H9 (cell line): ENCODE measurements around the gene ANGEL1. TPM values are rescaled to one million over a fixed set of nuclear protein-coding genes. Genes with fewer than 3 reads are reported as not detected.

Experiments
- DNase-seq: peaks from one replicate; pipeline ENCODE4 v3.0.0-alpha.2; 2017
- H2AFZ ChIP-seq: one replicate; pipeline ENCODE4 v1.6.1; 2013; ENCODE audit warnings: mild to moderate bottlenecking, low read length, control low read depth, moderate library complexity
- H2AK5ac ChIP-seq: 2 replicates; pipeline ENCODE4 v1.6.1; 2013; ENCODE audit warnings: low read length, control low read depth, mixed read lengths; ENCODE audit not compliant: insufficient read length
- H2BK120ac ChIP-seq: one replicate; pipeline ENCODE4 v1.6.1; 2013; ENCODE audit warnings: low read depth, mild to moderate bottlenecking, low read length, control low read depth, inconsistent platforms; ENCODE audit not compliant: poor library complexity, severe bottlenecking
- H2BK12ac ChIP-seq: 2 replicates; pipeline ENCODE4 v1.6.1; 2013; ENCODE audit warnings: low read length, control low read depth, mixed read lengths, low read depth; ENCODE audit not compliant: insufficient read length
- H2BK15ac ChIP-seq: 2 replicates; pipeline ENCODE4 v1.6.1; 2013; ENCODE audit warnings: low read depth, low read length, control low read depth
- H2BK20ac ChIP-seq: one replicate; pipeline ENCODE4 v1.6.1; 2013; ENCODE audit warnings: low read depth, mild to moderate bottlenecking, low read length, control low read depth, inconsistent platforms; ENCODE audit not compliant: poor library complexity, severe bottlenecking
- H2BK5ac ChIP-seq: 2 replicates; pipeline ENCODE4 v1.6.1; 2013; ENCODE audit warnings: low read length, control low read depth, mixed read lengths; ENCODE audit not compliant: insufficient read length
- H3K14ac ChIP-seq: 2 replicates; pipeline ENCODE4 v1.6.1; 2013; ENCODE audit warnings: low read length, control low read depth; ENCODE audit not compliant: insufficient read depth
- H3K18ac ChIP-seq: 2 replicates; pipeline ENCODE4 v1.6.1; 2013; ENCODE audit warnings: low read depth, mild to moderate bottlenecking, mixed read lengths, low read length, control low read depth; ENCODE audit not compliant: insufficient read length
- H3K23ac ChIP-seq: 2 replicates; pipeline ENCODE4 v1.6.1; 2013; ENCODE audit warnings: low read length, control low read depth, mixed read lengths, low read depth; ENCODE audit not compliant: insufficient read length
- H3K23me2 ChIP-seq: 2 replicates; pipeline ENCODE4 v1.6.1; 2013; ENCODE audit warnings: low read depth, mild to moderate bottlenecking, mixed read lengths, low read length, control low read depth; ENCODE audit not compliant: insufficient read length, poor library complexity, severe bottlenecking
- H3K27ac ChIP-seq: 2 replicates; pipeline ENCODE4 v1.5.1; 2013; ENCODE audit warnings: low read length, control low read depth, mixed read lengths, low read depth; ENCODE audit not compliant: insufficient read length
- H3K27me3 ChIP-seq: 2 replicates; pipeline ENCODE4 v1.6.1; 2013; ENCODE audit warnings: low read length, control low read depth, inconsistent platforms; ENCODE audit not compliant: insufficient read depth
- H3K4ac ChIP-seq: 2 replicates; pipeline ENCODE4 v1.6.1; 2013; ENCODE audit warnings: low read depth, mild to moderate bottlenecking, control low read depth, inconsistent platforms, low read length, moderate library complexity
- H3K4me1 ChIP-seq: 2 replicates; pipeline ENCODE4 v1.6.1; 2013; ENCODE audit warnings: low read length, control low read depth, inconsistent platforms; ENCODE audit not compliant: insufficient read depth
- H3K4me2 ChIP-seq: 2 replicates; pipeline ENCODE4 v1.6.1; 2013; ENCODE audit warnings: low read length, control low read depth, mixed read lengths; ENCODE audit not compliant: insufficient read length, insufficient read depth
- H3K56ac ChIP-seq: 2 replicates; pipeline ENCODE4 v1.6.1; 2013; ENCODE audit warnings: low read depth, mild to moderate bottlenecking, mixed read lengths, low read length, control low read depth; ENCODE audit not compliant: insufficient read length
- H3K79me1 ChIP-seq: 2 replicates; pipeline ENCODE4 v1.6.1; 2013; ENCODE audit warnings: low read depth, mild to moderate bottlenecking, moderate library complexity, low read length, control low read depth, inconsistent platforms; ENCODE audit not compliant: insufficient read depth, poor library complexity, severe bottlenecking
- H3K79me2 ChIP-seq: 2 replicates; pipeline ENCODE4 v1.6.1; 2013; ENCODE audit warnings: low read length, control low read depth, inconsistent platforms; ENCODE audit not compliant: insufficient read depth
- H3K9ac ChIP-seq: 2 replicates; pipeline ENCODE4 v1.6.1; 2013; ENCODE audit warnings: low read length, control low read depth, mixed read lengths; ENCODE audit not compliant: insufficient read length; ENCODE audit errors: extremely low read depth
- H3K9me3 ChIP-seq: one replicate; pipeline ENCODE4 v1.6.1; 2013; ENCODE audit warnings: low read depth, low read length, inconsistent platforms; ENCODE audit not compliant: control insufficient read depth
- H3T11ph ChIP-seq: one replicate; pipeline ENCODE4 v1.6.1; 2013; ENCODE audit warnings: mild to moderate bottlenecking, low read length, control low read depth, inconsistent platforms
- H4K20me1 ChIP-seq: one replicate; pipeline ENCODE4 v1.6.1; 2013; ENCODE audit not compliant: control insufficient read depth, insufficient read length, insufficient read depth
- H4K5ac ChIP-seq: 2 replicates; pipeline ENCODE4 v1.6.1; 2013; ENCODE audit warnings: low read depth, mild to moderate bottlenecking, mixed read lengths, low read length, control low read depth; ENCODE audit not compliant: insufficient read length
- H4K8ac ChIP-seq: replicated peaks from 2 replicates; pipeline ENCODE4 v1.6.1; 2013; ENCODE audit warnings: low read length, control low read depth, mixed read lengths, low read depth; ENCODE audit not compliant: insufficient read length
- H4K91ac ChIP-seq: 2 replicates; pipeline ENCODE4 v1.6.1; 2013; ENCODE audit warnings: low read depth, mild to moderate bottlenecking, moderate library complexity, mixed read lengths, low read length, control low read depth; ENCODE audit not compliant: insufficient read length
- H3K27ac Mint-ChIP-seq, 3 experiments: 2 replicates in 2 of 3; 3 replicates in 1 of 3; pipeline ENCODE4 v1.8.0; 2020 to 2021; ENCODE audit warnings: mixed read lengths in 3 of 3, mild to moderate bottlenecking in 1 of 3, moderate library complexity in 1 of 3
- H3K27me3 Mint-ChIP-seq: 2 replicates; pipeline ENCODE4 v1.8.0; 2021; ENCODE audit warnings: low read depth, mild to moderate bottlenecking, moderate library complexity, mixed read lengths
- H3K36me3 Mint-ChIP-seq, 3 experiments: 2 replicates in 2 of 3; 3 replicates in 1 of 3; pipeline ENCODE4 v1.8.0; 2020 to 2021; ENCODE audit warnings: low read depth in 3 of 3, mixed read lengths in 3 of 3; ENCODE audit not compliant: insufficient read depth in 1 of 3
- H3K4me1 Mint-ChIP-seq, 2 experiments: 2 replicates each; pipeline ENCODE4 v1.8.0; 2020; ENCODE audit warnings: mixed read lengths in 2 of 2
- H3K4me3 Mint-ChIP-seq, 2 experiments: 2 replicates in 1 of 2; 3 replicates in 1 of 2; pipeline ENCODE4 v1.8.0; 2020 to 2021; ENCODE audit warnings: mild to moderate bottlenecking in 2 of 2, mixed read lengths in 2 of 2, moderate library complexity in 1 of 2
- H3K9me3 Mint-ChIP-seq, 2 experiments: 2 replicates in 1 of 2; 3 replicates in 1 of 2; pipeline ENCODE4 v1.8.0; 2020; ENCODE audit warnings: mild to moderate bottlenecking in 2 of 2, mixed read lengths in 2 of 2, moderate library complexity in 1 of 2
- WGBS: extraction: QIAGEN DNeasy Blood & Tissue Kit; methylation state at CpG from one replicate; pipeline ENCODE4 v1.1.7; 2013; ENCODE audit warnings: missing lambda C conversion rate, low lambda C conversion rate, mixed read lengths; ENCODE audit not compliant: insufficient read length; ENCODE audit errors: extremely low coverage; 5-methylcytosine and 5-hydroxymethylcytosine counted together
- total RNA-seq: library from RNA; stranded (reverse); gene quantifications from 2 replicates; pipeline ENCODE4 v1.2.1, GENCODE V29; 2021
- TF ChIP-seq, protein P1 (sequence below): fragments of 200-600 bp; sonication (generic); conservative IDR thresholded peaks from 3 replicates; pipeline ENCODE4 v1.8.0; 2021; ENCODE audit warnings: antibody characterized with exemption, mild to moderate bottlenecking

The ANGEL1 gene
- total RNA-seq, 1 experiment from 2014 or later: 21.5 TPM

DNA sequence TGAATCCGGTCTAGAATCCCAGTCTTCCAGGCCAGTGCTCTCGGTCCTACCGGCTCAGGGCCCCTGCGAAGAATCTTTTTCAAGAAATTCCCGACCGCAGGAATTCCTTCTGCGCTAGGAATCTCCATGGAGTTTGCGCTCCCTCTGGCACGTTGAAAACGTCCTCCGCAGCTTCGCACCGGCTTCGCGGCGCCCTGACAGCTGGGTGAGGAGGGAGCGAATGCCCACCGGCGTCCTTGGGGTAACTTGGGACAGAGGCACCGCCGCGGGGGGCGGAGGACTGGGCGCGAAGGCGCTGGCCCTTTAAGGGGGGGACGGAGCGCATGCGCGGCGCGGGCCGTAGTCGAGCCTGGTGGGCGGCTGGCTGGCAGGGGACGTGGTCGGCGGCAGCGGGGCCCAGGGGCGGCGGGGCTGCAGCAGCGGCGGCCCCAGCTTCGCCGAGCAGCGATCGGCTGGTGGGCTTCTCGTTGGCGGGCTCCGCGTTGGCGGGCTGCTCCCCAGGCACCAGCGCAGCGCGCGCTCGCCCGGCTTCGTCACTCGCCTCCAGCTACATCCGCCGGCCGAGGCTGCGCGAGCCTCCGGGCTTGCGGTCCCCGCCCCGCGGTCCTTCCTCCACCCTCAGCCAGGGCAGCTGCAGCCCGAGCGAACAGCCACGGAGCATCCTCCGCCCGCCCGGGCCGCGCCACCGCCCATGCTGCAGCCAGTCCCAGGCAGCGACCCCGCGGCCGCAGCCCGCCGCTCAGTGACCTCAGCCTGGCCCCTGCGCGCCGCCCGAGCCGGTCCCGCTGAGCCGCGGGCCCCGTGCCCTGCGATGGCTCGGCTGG, 51.3 kb downstream of the ANGEL1 start, which contains the start of gene VASH1:
TSS of gene VASH1 (plus strand) at position 333 of the 824 bp plus-strand sequence. CDS start 1,354 bp downstream, outside the sequence.
- Histone ChIP-seq H3K9ac (no peak within 1 kb of the TSS), H2BK20ac (no peak within 1 kb of the TSS), H4K20me1 (no peaks in the 10 kb centered on the region), H3K56ac (no peak within 1 kb of the TSS), H3T11ph (no peak within 1 kb of the TSS), H3K27ac (no peak within 1 kb of the TSS), H4K8ac (no peak within 1 kb of the TSS), H3K4me2 (peak within 1 kb of the TSS; percentile 39), H2BK12ac (no peak within 1 kb of the TSS), H3K23me2 (peaks cover 14% of the 10 kb centered on the region), H3K14ac (peak within 1 kb of the TSS; percentile 70), H3K27me3 (peaks cover 26% of the 10 kb centered on the region), H4K91ac (no peak within 1 kb of the TSS), H2AFZ (no peak within 1 kb of the TSS), H3K79me2 (no peaks in the 10 kb centered on the region), H2BK5ac (no peak within 1 kb of the TSS), H3K4ac (no peak within 1 kb of the TSS), H2BK120ac (no peak within 1 kb of the TSS), H3K23ac (no peak within 1 kb of the TSS), H4K5ac (no peak within 1 kb of the TSS), H3K9me3 (no peaks in the 10 kb centered on the region), H2AK5ac (no peak within 1 kb of the TSS), H2BK15ac (no peak within 1 kb of the TSS), H3K18ac (no peak within 1 kb of the TSS), H3K4me1 (no peaks in the 10 kb centered on the region), H3K79me1 (no peaks in the 10 kb centered on the region)
- H3K27ac Mint-ChIP-seq: peak within 1 kb of the TSS in 1 of 3 experiments; percentile 35; a peak in 1 of 7 replicates
- TF ChIP-seq, protein P1, sequence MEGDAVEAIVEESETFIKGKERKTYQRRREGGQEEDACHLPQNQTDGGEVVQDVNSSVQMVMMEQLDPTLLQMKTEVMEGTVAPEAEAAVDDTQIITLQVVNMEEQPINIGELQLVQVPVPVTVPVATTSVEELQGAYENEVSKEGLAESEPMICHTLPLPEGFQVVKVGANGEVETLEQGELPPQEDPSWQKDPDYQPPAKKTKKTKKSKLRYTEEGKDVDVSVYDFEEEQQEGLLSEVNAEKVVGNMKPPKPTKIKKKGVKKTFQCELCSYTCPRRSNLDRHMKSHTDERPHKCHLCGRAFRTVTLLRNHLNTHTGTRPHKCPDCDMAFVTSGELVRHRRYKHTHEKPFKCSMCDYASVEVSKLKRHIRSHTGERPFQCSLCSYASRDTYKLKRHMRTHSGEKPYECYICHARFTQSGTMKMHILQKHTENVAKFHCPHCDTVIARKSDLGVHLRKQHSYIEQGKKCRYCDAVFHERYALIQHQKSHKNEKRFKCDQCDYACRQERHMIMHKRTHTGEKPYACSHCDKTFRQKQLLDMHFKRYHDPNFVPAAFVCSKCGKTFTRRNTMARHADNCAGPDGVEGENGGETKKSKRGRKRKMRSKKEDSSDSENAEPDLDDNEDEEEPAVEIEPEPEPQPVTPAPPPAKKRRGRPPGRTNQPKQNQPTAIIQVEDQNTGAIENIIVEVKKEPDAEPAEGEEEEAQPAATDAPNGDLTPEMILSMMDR: no peak
- no CpG with 5 or more reads among the region's 96 CpGs for WGBS
- H3K4me3 Mint-ChIP-seq: peak within 1 kb of the TSS; percentile 72 to 88
- H3K27me3 Mint-ChIP-seq: peaks cover 80% of the 10 kb centered on the region
- H3K36me3 Mint-ChIP-seq: peaks cover 0 to 3% (median 0%) of the 10 kb centered on the region in 3 experiments; a peak in 3 of 7 replicates
- DNase-seq: peak; percentile 65
- H3K4me1 Mint-ChIP-seq: peaks cover 11 to 14% of the 10 kb centered on the region in 2 experiments
- no peaks in the 10 kb centered on the region; a peak in 1 of 5 replicates for H3K9me3 Mint-ChIP-seq
